HEK293 (cell line): ENCODE data around the gene CYTH4.

Source experiments
- CTCF ChIA-PET: fragments of 350-600 bp; formaldehyde crosslinking; extraction: SDS; loops from one replicate; lab custom pipeline; 2021; ENCODE audit warnings: antibody characterized with exemption; lab: Yijun Ruan, JAX
- POLR2A ChIA-PET: fragments of 300-600 bp; formaldehyde crosslinking; extraction: SDS; loops from one replicate; lab custom pipeline; 2020; ENCODE audit warnings: antibody characterized with exemption, inconsistent platforms; lab: Yijun Ruan, JAX
- H3K27ac ChIP-seq: fragments of 200-500 bp; sonication (Bioruptor generic); 2 replicates; pipeline ENCODE4 v1.5.1; 2014; ENCODE audit warnings: low read depth, low read length, control low read depth, inconsistent platforms; ENCODE audit errors: extremely low read depth
- H3K36me3 ChIP-seq, 2 experiments: fragments of 200-500 bp in 1 of 2; sonication (Bioruptor generic) in 1 of 2; 1 replicate in 1 of 2; 2 replicates in 1 of 2; pipeline ENCODE4 v1.5.1; 2014 to 2017; ENCODE audit warnings: inconsistent platforms in 2 of 2, low read length in 2 of 2; ENCODE audit not compliant: control insufficient read depth in 2 of 2, insufficient read depth in 1 of 2
- H3K4me1 ChIP-seq: fragments of 200-500 bp; sonication (Bioruptor generic); 2 replicates; pipeline ENCODE4 v1.5.1; 2014; ENCODE audit warnings: mild to moderate bottlenecking, low read length, inconsistent platforms; ENCODE audit not compliant: control insufficient read depth, insufficient read depth
- H3K4me3 ChIP-seq: 2 replicates; pipeline ENCODE4 v1.5.1; 2011; ENCODE audit warnings: low read depth, mild to moderate bottlenecking, control low read depth, low read length, moderate library complexity
- H3K9me3 ChIP-seq: fragments of 200-500 bp; sonication (Bioruptor generic); 2 replicates; pipeline ENCODE4 v1.5.1; 2014; ENCODE audit warnings: low read depth, low read length, inconsistent platforms; ENCODE audit not compliant: control insufficient read depth, insufficient read depth
- EGR2 ChIP-seq: fragments of 450-650 bp; formaldehyde crosslinking; IDR thresholded peaks from 2 replicates; pipeline ENCODE4 v1.5.1; 2016; ENCODE audit warnings: low read depth, missing biosample characterization, missing genetic modification characterization
- ZFHX2 ChIP-seq: fragments of 450-650 bp; formaldehyde crosslinking; conservative IDR thresholded peaks from 2 replicates; pipeline ENCODE4 v1.5.1; 2016; ENCODE audit warnings: missing biosample characterization, missing genetic modification characterization
- ZIC2 ChIP-seq: fragments of 450-650 bp; formaldehyde crosslinking; IDR thresholded peaks from 2 replicates; pipeline ENCODE4 v1.5.1; 2016; ENCODE audit warnings: missing biosample characterization, missing genetic modification characterization
- ZNF114 ChIP-seq: fragments of 450-650 bp; formaldehyde crosslinking; IDR thresholded peaks from 2 replicates; pipeline ENCODE4 v1.5.0; 2017; ENCODE audit warnings: missing biosample characterization, missing genetic modification characterization
- ZNF211 ChIP-seq: fragments of 450-650 bp; formaldehyde crosslinking; IDR thresholded peaks from 2 replicates; pipeline ENCODE4 v1.5.1; 2016; ENCODE audit warnings: low read depth, missing biosample characterization, missing genetic modification characterization
- ZNF248 ChIP-seq: fragments of 450-650 bp; formaldehyde crosslinking; IDR thresholded peaks from 2 replicates; pipeline ENCODE4 v1.5.1; 2017; ENCODE audit warnings: missing biosample characterization, missing genetic modification characterization
- ZNF311 ChIP-seq: fragments of 450-650 bp; formaldehyde crosslinking; IDR thresholded peaks from 2 replicates; pipeline ENCODE4 v1.5.1; 2017; ENCODE audit warnings: missing biosample characterization, missing genetic modification characterization, borderline replicate concordance
- ZNF362 ChIP-seq: fragments of 450-650 bp; formaldehyde crosslinking; IDR thresholded peaks from 2 replicates; pipeline ENCODE4 v1.5.1; 2016; ENCODE audit warnings: missing biosample characterization, missing genetic modification characterization
- ZNF366 ChIP-seq: fragments of 450-650 bp; formaldehyde crosslinking; conservative IDR thresholded peaks from 2 replicates; pipeline ENCODE4 v1.5.1; 2016; ENCODE audit warnings: missing biosample characterization, missing genetic modification characterization
- ZNF404 ChIP-seq: fragments of 450-650 bp; formaldehyde crosslinking; IDR thresholded peaks from 2 replicates; pipeline ENCODE4 v1.5.1; 2017; ENCODE audit warnings: missing biosample characterization, missing genetic modification characterization
- ZNF423 ChIP-seq: fragments of 450-650 bp; formaldehyde crosslinking; IDR thresholded peaks from 2 replicates; pipeline ENCODE4 v1.5.1; 2016; ENCODE audit warnings: missing biosample characterization, missing genetic modification characterization
- ZNF426 ChIP-seq: fragments of 450-650 bp; formaldehyde crosslinking; IDR thresholded peaks from 2 replicates; pipeline ENCODE4 v1.5.1; 2017; ENCODE audit warnings: missing biosample characterization, missing genetic modification characterization, mild to moderate bottlenecking, inconsistent platforms, moderate library complexity
- ZNF48 ChIP-seq: fragments of 450-650 bp; formaldehyde crosslinking; IDR thresholded peaks from 2 replicates; pipeline ENCODE4 v1.5.1; 2016; ENCODE audit warnings: missing biosample characterization, missing genetic modification characterization
- ZNF514 ChIP-seq: fragments of 450-650 bp; formaldehyde crosslinking; IDR thresholded peaks from 2 replicates; pipeline ENCODE4 v1.5.1; 2016; ENCODE audit warnings: missing biosample characterization, missing genetic modification characterization
- ZNF521 ChIP-seq: fragments of 450-650 bp; formaldehyde crosslinking; IDR thresholded peaks from 2 replicates; pipeline ENCODE4 v1.5.1; 2017; ENCODE audit warnings: missing biosample characterization, mild to moderate bottlenecking, missing genetic modification characterization
- ZNF548 ChIP-seq: fragments of 450-650 bp; formaldehyde crosslinking; IDR thresholded peaks from 2 replicates; pipeline ENCODE4 v1.5.1; 2016; ENCODE audit warnings: missing biosample characterization, missing genetic modification characterization
- ZNF549 ChIP-seq: fragments of 450-650 bp; IDR thresholded peaks from 2 replicates; pipeline ENCODE4 v1.5.1; 2018; ENCODE audit warnings: missing biosample characterization, missing genetic modification characterization, mild to moderate bottlenecking, inconsistent platforms, moderate library complexity
- ZNF561 ChIP-seq: fragments of 450-650 bp; IDR thresholded peaks from 2 replicates; pipeline ENCODE4 v1.5.1; 2018; ENCODE audit warnings: missing biosample characterization, missing genetic modification characterization, borderline replicate concordance
- ZNF596 ChIP-seq: fragments of 450-650 bp; IDR thresholded peaks from 2 replicates; pipeline ENCODE4 v1.5.0; 2018; ENCODE audit warnings: missing biosample characterization, mild to moderate bottlenecking, missing genetic modification characterization, moderate library complexity
- ZNF830 ChIP-seq: fragments of 450-650 bp; IDR thresholded peaks from 2 replicates; pipeline ENCODE4 v1.5.0; 2018; ENCODE audit warnings: missing biosample characterization, missing genetic modification characterization, low read depth, mild to moderate bottlenecking, moderate library complexity
- TF ChIP-seq, protein P1 (sequence below): fragments of 450-650 bp; formaldehyde crosslinking; IDR thresholded peaks from 2 replicates; pipeline ENCODE4 v1.5.1; 2016; ENCODE audit warnings: missing biosample characterization, missing genetic modification characterization

Gene CYTH4

GRCh38 chr22:37318364-37319109 lies 36.2 kb downstream of the CYTH4 start:
- Histone ChIP-seq H3K4me3 (no peak overlapping the region), H3K9me3 (no peaks in the 10 kb centered on the region), H3K4me1 (no peaks in the 10 kb centered on the region), H3K36me3 (no peaks in the 10 kb centered on the region), H3K27ac (no peak overlapping the region)
- ChIA-PET POLR2A (no interaction called here), CTCF (interaction anchor here (0.9 to 7.0 kb wide), 14 partner anchors 14 to 274 kb away, joined by 3 to 273 read pairs (median 7); no protein-coding TSS in a partner anchor)
- TF ChIP-seq ZIC2 (tag by site-specific recombination): peak; percentile 46; the same call in 1 of the 2 replicates
- TF ChIP-seq ZNF548 (tag by site-specific recombination): no peak
- no peak for TF ChIP-seq ZNF362 (tag by site-specific recombination)
- TF ChIP-seq, protein P1, sequence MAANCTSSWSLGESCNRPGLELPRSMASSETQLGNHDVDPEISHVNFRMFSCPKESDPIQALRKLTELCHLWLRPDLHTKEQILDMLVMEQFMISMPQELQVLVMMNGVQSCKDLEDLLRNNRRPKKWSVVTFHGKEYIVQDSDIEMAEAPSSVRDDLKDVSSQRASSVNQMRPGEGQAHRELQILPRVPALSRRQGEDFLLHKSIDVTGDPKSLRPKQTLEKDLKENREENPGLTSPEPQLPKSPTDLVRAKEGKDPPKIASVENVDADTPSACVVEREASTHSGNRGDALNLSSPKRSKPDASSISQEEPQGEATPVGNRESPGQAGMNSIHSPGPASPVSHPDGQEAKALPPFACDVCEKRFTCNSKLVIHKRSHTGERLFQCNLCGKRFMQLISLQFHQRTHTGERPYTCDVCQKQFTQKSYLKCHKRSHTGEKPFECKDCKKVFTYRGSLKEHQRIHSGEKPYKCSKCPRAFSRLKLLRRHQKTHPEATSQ (tag by site-specific recombination): no peak

DNA sequence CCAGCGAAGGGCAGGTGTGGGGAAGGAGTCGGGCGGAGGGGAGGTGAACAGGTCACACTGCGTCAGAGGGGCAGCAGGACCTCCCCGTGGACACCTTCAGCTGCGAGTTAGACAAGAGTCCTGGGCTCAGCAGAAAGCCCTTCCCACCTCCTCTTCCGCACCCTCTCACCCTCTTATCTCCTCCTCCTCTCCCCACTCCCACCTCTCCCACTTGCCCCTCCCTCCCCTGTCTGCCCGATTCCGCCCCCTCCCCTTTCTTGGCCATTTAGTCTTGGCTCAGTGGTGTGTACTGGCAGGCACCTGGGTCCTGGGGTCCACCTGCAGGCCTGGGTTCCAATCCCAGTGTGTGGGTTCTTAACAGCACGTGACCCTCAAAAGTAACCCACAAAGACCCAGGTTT lies 37.2 kb downstream of the CYTH4 start:
- no peaks in the 10 kb centered on the region for H3K36me3 ChIP-seq
- H3K4me1 ChIP-seq: no peaks in the 10 kb centered on the region
- CTCF ChIA-PET: interaction anchor here (1.9 to 7.0 kb wide), 3 partner anchors 137 to 139 kb away, joined by 8 to 273 read pairs (median 29); no protein-coding TSS in a partner anchor
- H3K9me3 ChIP-seq: no peaks in the 10 kb centered on the region
- TF ChIP-seq EGR2 (tag by site-specific recombination) (peak; percentile 89), ZNF514 (tag by site-specific recombination) (no peak), ZNF423 (tag by site-specific recombination) (no peak), ZFHX2 (peak; percentile 85)
- TF ChIP-seq, all 188 proteins: peak for 2
- H3K27ac ChIP-seq: no peak overlapping the region
- H3K4me3 ChIP-seq: no peak overlapping the region
- POLR2A ChIA-PET: no interaction called here

DNA sequence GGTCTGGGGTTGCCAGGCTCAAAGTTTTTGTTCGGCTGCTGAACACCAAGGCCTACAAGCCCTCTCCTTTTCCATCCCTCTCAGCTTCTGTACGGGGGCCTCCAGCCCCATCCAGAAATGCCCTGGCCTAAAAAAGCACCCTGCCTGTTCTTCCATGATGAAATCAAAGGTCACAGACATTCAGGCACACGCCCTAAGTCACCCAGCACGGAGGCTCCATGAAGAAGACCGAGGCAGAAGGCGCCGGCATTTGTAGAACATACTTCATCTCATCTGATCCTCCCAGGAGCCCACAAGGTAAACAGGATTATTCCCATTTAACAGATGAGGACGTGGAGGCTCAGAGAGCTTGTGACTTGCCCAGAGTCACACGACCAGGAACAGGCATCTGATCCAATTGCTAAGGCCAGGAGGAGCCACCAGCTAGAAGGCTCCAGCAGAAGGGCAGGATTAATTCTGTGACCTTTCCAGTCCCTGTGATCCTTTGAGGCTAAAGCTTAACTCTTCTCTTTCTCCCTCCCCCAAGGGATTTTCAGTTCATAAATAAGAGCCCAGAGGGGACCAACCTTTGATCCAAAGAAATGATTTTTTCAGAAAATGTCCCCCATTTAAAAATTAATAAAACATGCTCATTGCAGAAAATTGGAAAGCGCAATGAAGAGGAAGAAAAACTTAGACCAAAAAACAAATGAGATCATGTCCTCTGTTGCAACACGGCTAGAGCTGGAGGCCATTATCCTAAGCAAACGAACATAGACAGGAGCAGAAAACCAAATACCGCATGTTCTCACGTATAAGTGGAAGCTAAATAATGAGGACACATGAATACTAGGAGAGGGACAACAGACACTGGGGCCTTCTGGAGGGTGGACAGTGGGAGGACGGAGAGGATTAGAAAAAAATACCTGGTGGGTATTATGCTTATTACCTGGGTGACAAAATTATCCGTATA lies 38.7 kb downstream of the CYTH4 start:
- CTCF ChIA-PET: interaction anchor here (1.0 to 5.1 kb wide), 5 partner anchors 9 to 271 kb away, joined by 3 to 29 read pairs (median 5); no protein-coding TSS in a partner anchor
- TF ChIP-seq ZNF561 (no peak), ZNF521 (tag by site-specific recombination) (no peak)
- no peaks in the 10 kb centered on the region for H3K4me1 ChIP-seq
- POLR2A ChIA-PET: no interaction called here
- H3K4me3 ChIP-seq: no peak overlapping the region
- H3K36me3 ChIP-seq: no peaks in the 10 kb centered on the region
- H3K9me3 ChIP-seq: no peaks in the 10 kb centered on the region
- H3K27ac ChIP-seq: no peak overlapping the region

DNA sequence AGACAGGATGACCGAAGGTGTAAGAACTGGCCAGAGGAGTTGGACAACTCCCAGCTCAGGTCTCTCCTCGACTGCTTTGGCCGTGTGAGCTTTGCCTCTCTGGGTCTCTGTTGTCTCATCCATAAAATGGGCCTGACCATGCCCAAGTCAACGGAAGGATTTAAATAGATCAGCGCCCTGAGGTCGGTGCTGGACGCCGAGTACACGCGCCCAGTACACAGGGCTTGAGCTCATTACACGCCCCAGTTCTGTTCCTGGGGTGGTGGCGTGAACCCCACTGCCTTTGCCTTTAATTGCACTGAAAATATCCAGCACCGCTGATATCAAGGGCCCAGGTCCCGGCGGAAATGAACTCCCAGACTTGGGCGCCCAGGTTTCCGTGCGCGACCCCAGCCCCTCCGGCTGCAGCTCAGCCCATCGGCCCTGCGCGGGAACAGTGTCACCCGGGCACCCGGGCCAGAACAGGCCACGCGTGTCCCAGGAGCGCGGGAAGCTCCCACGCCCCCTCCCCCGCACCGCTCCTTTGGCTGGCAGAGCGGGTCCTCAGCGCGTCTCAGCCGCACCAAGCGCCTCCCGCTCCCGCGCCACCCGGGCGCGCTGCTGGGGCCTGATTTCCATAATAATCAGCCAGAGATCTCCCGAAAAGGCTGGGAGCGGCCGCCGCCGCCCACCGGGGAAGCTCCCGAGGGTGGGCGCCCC lies 42.2 kb downstream of the CYTH4 start:
- H3K4me1 ChIP-seq: no peaks in the 10 kb centered on the region
- ChIA-PET CTCF (interaction anchor here (0.6 to 5.1 kb wide), 6 partner anchors 10 to 134 kb away, joined by 3 to 29 read pairs (median 5); no protein-coding TSS in a partner anchor), POLR2A (interaction anchor here (1.0 kb wide), 1 partner anchor 131 kb away, joined by 3 read pairs; no protein-coding TSS in a partner anchor)
- no peaks in the 10 kb centered on the region for H3K36me3 ChIP-seq
- H3K9me3 ChIP-seq: no peaks in the 10 kb centered on the region
- H3K27ac ChIP-seq: no peak overlapping the region
- no peak overlapping the region for H3K4me3 ChIP-seq
- TF ChIP-seq ZNF211 (tag by site-specific recombination) (no peak), ZNF366 (no peak), ZNF830 (tag by site-specific recombination) (no peak), ZNF596 (tag by site-specific recombination) (no peak), ZNF311 (tag by site-specific recombination) (no peak), ZNF248 (no peak), ZNF426 (tag by site-specific recombination) (no peak), ZNF549 (tag by site-specific recombination) (no peak), ZNF114 (tag by site-specific recombination) (no peak), ZNF404 (tag by site-specific recombination) (no peak), ZNF48 (tag by site-specific recombination) (no peak)
- TF ChIP-seq, protein P1 (tag by site-specific recombination): no peak
